Sigmoid colon (tissue), 7 donors: ENCODE measurements around the gene EFCAB10. TPM values are rescaled to one million over a fixed set of nuclear protein-coding genes. Genes with fewer than 3 reads are reported as not detected.
"Not testable (repeated sequence)": the region's sequence is repeated elsewhere in the genome, so short reads cannot be mapped to it uniquely, and the experiment has no call there.

Source experiments
- DNase-seq: peaks from one replicate; pipeline ENCODE4 v3.0.0-alpha.2; 2019
- H3K27ac ChIP-seq, 4 donors: fragments of 200-600 bp; sonication (generic); one replicate each; pipeline ENCODE4 v1.5.1; 2016 to 2019; ENCODE audit warnings: mild to moderate bottlenecking in 1 of 4
- H3K27me3 ChIP-seq, 3 donors: fragments of 200-600 bp; sonication (generic); one replicate each; pipeline ENCODE4 v1.5.1; 2019; ENCODE audit warnings: mild to moderate bottlenecking in 1 of 3
- H3K36me3 ChIP-seq, 4 donors: fragments of 200-600 bp; sonication (generic); one replicate each; pipeline ENCODE4 v1.5.1; 2016 to 2019
- H3K4me1 ChIP-seq, 4 donors: fragments of 200-600 bp; sonication (generic); one replicate each; pipeline ENCODE4 v1.5.1; 2017 to 2019
- H3K4me3 ChIP-seq, 4 donors: fragments of 200-600 bp; sonication (generic); one replicate each; pipeline ENCODE4 v1.5.1; 2017 to 2019; ENCODE audit warnings: mild to moderate bottlenecking in 2 of 4, moderate library complexity in 1 of 4
- H3K9me3 ChIP-seq, 4 donors: fragments of 200-600 bp in 3 of 4; sonication (generic) in 3 of 4; one replicate each; pipeline versions ENCODE4 v1.5.1 to v1.6.1; 2013 to 2019
- CTCF ChIP-seq, 4 experiments: fragments of 450-650 bp in 3 of 4; fragments of 200-600 bp in 1 of 4; IDR thresholded peaks; one replicate each; pipeline ENCODE4 v1.5.1; 2016 to 2019; ENCODE audit warnings: antibody characterized with exemption in 4 of 4, mild to moderate bottlenecking in 3 of 4, moderate library complexity in 2 of 4
- EP300 ChIP-seq, 4 donors: sonication (generic); formaldehyde crosslinking; IDR thresholded peaks; one replicate each; pipeline ENCODE4 v1.6.1; 2017; ENCODE audit warnings: antibody characterized with exemption in 4 of 4
- POLR2A ChIP-seq, 2 donors: fragments of 450-650 bp; IDR thresholded peaks; one replicate each; pipeline ENCODE4 v1.6.1; 2016; ENCODE audit warnings: antibody characterized with exemption in 2 of 2, mild to moderate bottlenecking in 2 of 2, moderate library complexity in 2 of 2
- POLR2AphosphoS5 ChIP-seq, 4 donors: sonication (generic); formaldehyde crosslinking; IDR thresholded peaks; one replicate each; pipeline ENCODE4 v1.6.1; 2017; ENCODE audit warnings: antibody characterized with exemption in 4 of 4
- WGBS, 2 donors: extraction: QIAGEN DNeasy Blood & Tissue Kit; methylation state at CpG; one replicate each; pipeline ENCODE4 v1.1.7; 2013; 5-methylcytosine and 5-hydroxymethylcytosine counted together
- intact Hi-C: fragments of 100-400 bp; cut with DNase I; formaldehyde crosslinking; loops from one replicate; pipeline ENCODE4 v1.15.1; 2023
- polyA plus RNA-seq, 3 donors: library from polyadenylated mRNA; stranded (reverse); fragments of 200-250 nt; gene quantifications; one replicate each; pipeline ENCODE4 v1.2.3, GENCODE V29; 2013
- total RNA-seq, 4 donors: library from RNA; depleted of rRNA; stranded (reverse); fragments of >200 nt; gene quantifications; one replicate each; pipeline ENCODE4 v1.1.0, GENCODE V29; 2016
- donor health status: healthy with polysubstance abuse.
- donor health status: Bipolar disorder and iron deficiency.
- donor health status: healthy.

Gene EFCAB10
- total and polyA plus RNA-seq, 7 donors: 0.13 TPM; not detected in 6

DNA sequence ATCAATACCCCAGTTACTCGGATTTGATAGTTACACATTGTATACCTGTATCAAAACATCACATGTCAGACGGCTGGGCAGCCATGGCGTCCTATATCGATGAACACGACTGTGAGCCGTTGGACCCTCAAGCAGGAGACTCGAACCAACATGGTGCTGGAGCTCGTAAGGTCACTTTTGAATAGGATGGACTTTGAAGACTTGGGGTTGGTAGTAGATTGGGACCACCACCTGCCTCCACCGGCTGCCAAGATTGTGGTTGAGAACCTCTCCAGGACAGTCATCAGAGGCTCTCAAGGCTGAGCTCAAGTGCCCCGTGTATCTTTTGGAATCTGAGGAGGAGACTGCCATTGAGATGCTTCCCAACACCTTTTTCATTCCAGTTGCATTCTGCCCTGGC is 51.2 kb downstream of the EFCAB10 start:
- WGBS, 2 donors: 95 to 96% methylated on average over 10 of the region's 10 CpGs
- no peaks in the 10 kb centered on the region for H3K9me3 ChIP-seq
- no peak for DNase-seq
- H3K27me3 ChIP-seq: no peaks in the 10 kb centered on the region
- H3K36me3 ChIP-seq: no peaks in the 10 kb centered on the region
- no peak overlapping the region for H3K4me3 ChIP-seq
- peaks cover 0 to 27% (median 19%) of the 10 kb centered on the region in 4 donors for H3K4me1 ChIP-seq
- no peak for TF ChIP-seq CTCF (IDR thresholded peaks at IDR 0.05)
- no peak for TF ChIP-seq POLR2A (IDR thresholded peaks at IDR 0.05)
- no peak for TF ChIP-seq POLR2AphosphoS5 (IDR thresholded peaks at IDR 0.05)
- TF ChIP-seq EP300 (IDR thresholded peaks at IDR 0.05): no peak
- H3K27ac ChIP-seq: no peak overlapping the region
- intact Hi-C loops: no loop called here

GRCh38 chr7:105527737-105528136 is 53.6 kb downstream of the EFCAB10 start:
- intact Hi-C loops, H3K4me3 ChIP-seq, DNase-seq, H3K9me3 ChIP-seq, H3K36me3 ChIP-seq, H3K27ac ChIP-seq, H3K27me3 ChIP-seq: not testable (repeated sequence)
- H3K4me1 ChIP-seq: peaks cover 0 to 11% (median 10%) of the 10 kb centered on the region in 4 donors
- 96 to 98% methylated on average over 5 of the region's 5 CpGs for WGBS, 2 donors

DNA sequence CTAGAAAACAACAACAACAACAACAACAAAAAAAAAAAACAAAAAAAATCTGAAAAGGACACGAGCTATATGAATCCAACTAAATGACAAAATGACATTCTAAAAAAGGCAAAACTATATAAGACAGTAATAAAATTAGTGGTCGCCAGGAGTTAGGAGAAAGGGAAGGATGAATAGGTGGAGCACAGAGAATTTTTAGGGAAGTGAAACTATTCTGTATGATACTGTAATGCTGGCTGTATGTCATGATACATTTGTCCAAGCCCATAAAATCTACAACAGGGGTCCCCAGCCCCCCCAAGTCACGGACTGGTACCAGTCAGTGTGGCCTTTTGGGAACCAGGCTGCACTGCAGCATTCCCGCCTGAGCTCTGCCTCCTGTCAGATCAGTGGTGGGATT is 56.5 kb downstream of the EFCAB10 start:
- Histone ChIP-seq H3K4me3 (no peak overlapping the region), H3K27ac (no peak overlapping the region), H3K27me3 (no peaks in the 10 kb centered on the region), H3K4me1 (peaks cover 0 to 18% (median 15%) of the 10 kb centered on the region in 4 donors), H3K9me3 (no peaks in the 10 kb centered on the region), H3K36me3 (no peaks in the 10 kb centered on the region)
- DNase-seq: no peak
- intact Hi-C loops: no loop called here
- 70 to 85% methylated on average over 4 of the region's 4 CpGs for WGBS, 2 donors
- no peak for TF ChIP-seq POLR2AphosphoS5 (IDR thresholded peaks at IDR 0.05)
- TF ChIP-seq EP300 (IDR thresholded peaks at IDR 0.05): no peak
- no peak for TF ChIP-seq POLR2A (IDR thresholded peaks at IDR 0.05)
- TF ChIP-seq CTCF (IDR thresholded peaks at IDR 0.05): no peak

GRCh38 chr7:105524423-105524822 is 56.9 kb downstream of the EFCAB10 start:
- H3K36me3 ChIP-seq, H3K27ac ChIP-seq, H3K4me3 ChIP-seq, H3K27me3 ChIP-seq, H3K9me3 ChIP-seq, DNase-seq, intact Hi-C loops: not testable (repeated sequence)
- H3K4me1 ChIP-seq: peaks cover 0 to 18% (median 15%) of the 10 kb centered on the region in 4 donors
- WGBS, 2 donors: 95 to 96% methylated on average over 11 of the region's 11 CpGs

- Histone ChIP-seq H3K9me3 (no peaks in the 10 kb centered on the region), H3K4me1 (peaks cover 0 to 18% (median 15%) of the 10 kb centered on the region in 4 donors), H3K36me3 (no peaks in the 10 kb centered on the region), H3K27ac (peak within 1 kb of the TSS; percentile 86 to 95 (median 91)), H3K4me3 (peak within 1 kb of the TSS; percentile 50 to 84 (median 76)), H3K27me3 (no peaks in the 10 kb centered on the region)
- TF ChIP-seq EP300 (IDR thresholded peaks at IDR 0.05): no peak
- TF ChIP-seq POLR2AphosphoS5 (IDR thresholded peaks at IDR 0.05): peak; percentile 56 to 80 (median 76)
- TF ChIP-seq POLR2A (IDR thresholded peaks at IDR 0.05): no peak
- 0 to 1% methylated on average over 96 of the region's 96 CpGs for WGBS, 2 donors
- DNase-seq: peak; percentile 94
- intact Hi-C loops: no loop called here
These were observed 59.4 kb downstream of the EFCAB10 start, which contains the start of gene PUS7 for GRCh38 chr7:105521717-105522463. TSS of gene PUS7 (minus strand) at chr7:105522271. CDS start at chr7:105508512, 13,759 bp downstream.

- intact Hi-C loops: no loop called here
- DNase-seq: peak; percentile 78
- peak overlapping the region; percentile 50 to 84 (median 76) for H3K4me3 ChIP-seq
- H3K36me3 ChIP-seq: no peaks in the 10 kb centered on the region
- WGBS, 2 donors: 7 to 11% methylated on average over 25 of the region's 25 CpGs
- peak overlapping the region; percentile 86 to 95 (median 91) for H3K27ac ChIP-seq
- no peaks in the 10 kb centered on the region for H3K27me3 ChIP-seq
- H3K4me1 ChIP-seq: peaks cover 0 to 18% (median 15%) of the 10 kb centered on the region in 4 donors
- no peaks in the 10 kb centered on the region for H3K9me3 ChIP-seq
- TF ChIP-seq POLR2AphosphoS5 (IDR thresholded peaks at IDR 0.05) (peak in 1 of 4 donors; percentile 31), CTCF (IDR thresholded peaks at IDR 0.05) (no peak)
These were observed 60.1 kb downstream of the EFCAB10 start for GRCh38 chr7:105521027-105521716.

- peak overlapping the region in 1 of 4 donors; percentile 94 for H3K27ac ChIP-seq
These were observed 60.7 kb downstream of the EFCAB10 start for GRCh38 chr7:105520620-105521019.

More at GRCh38 chr7:105520620-105521019, 60.7 kb downstream of the EFCAB10 start:
- H3K27me3 ChIP-seq, H3K9me3 ChIP-seq, H3K36me3 ChIP-seq, DNase-seq, intact Hi-C loops: not testable (repeated sequence)
- WGBS, 2 donors: 94 to 97% methylated on average over 7 of the region's 7 CpGs
- Histone ChIP-seq H3K4me3 (peak overlapping the region in 1 of 4 donors; percentile 83), H3K4me1 (peaks cover 0 to 18% (median 15%) of the 10 kb centered on the region in 4 donors)
